ENCODE measurements around the gene DNAH1.
"Not testable (repeated sequence)": the region's sequence is repeated elsewhere in the genome, so short reads cannot be mapped to it uniquely, and the experiment has no call there.

DNAH1 gene

DNA sequence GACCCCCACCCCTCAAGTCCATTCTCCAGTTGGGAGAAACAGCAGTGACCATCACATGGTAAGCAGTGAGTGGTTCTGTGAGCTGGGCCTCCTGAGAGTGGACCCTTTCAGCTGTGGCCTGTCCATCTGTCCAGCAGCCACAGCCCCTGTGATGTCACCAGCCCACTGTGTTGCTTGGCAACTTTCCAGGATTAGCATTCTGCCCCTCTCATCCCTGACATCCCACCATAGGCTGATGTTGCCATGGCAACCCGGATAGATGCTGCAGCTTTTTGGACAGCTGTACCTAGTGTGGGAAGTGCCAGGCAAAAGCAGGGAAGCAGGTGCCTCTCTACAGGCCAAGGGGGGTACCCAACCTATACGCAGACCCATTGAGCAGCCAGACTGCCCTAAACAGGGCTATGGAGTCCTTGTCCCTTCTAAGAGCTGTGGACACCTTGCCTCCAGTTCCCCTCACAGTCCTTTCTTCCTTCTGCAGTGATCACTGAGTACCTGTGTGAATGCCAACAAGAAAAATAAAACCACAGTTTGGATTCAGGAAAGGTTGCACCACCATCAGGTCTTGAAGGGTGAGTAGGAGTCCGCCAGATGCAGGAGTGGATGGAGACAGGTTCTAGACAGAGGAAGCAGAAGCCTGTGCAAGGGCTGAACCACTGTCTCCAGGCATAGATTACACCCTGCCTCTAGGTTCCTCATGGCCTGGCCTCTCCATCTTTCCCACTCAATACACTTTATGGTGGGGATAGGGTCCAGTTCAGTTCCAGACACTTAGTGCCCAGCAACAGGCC lies at the start of gene DNAH1:
TSS of gene DNAH1 (plus strand) at position 343 of the 788 bp plus-strand sequence. CDS start 6,124 bp downstream, outside the sequence.
- no peak for DNase-seq

DNA sequence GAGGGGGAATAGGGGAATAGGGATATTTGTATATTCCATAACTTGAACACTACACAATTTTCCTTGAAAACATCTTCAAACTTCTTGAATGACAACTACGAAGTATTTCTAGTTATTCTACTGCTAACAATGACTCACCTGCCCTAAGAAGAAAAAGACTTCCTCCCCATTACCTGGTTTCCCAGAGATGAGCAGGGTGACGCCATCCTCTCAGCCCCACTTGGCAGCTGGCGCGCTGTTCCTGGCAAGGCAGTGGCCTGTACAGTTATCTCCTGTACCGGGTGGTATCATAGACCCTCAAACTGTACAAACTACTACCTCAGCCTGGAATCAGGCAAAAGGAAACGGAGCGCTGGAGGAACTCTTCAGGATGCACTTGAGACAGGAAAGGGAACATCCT lies 48.1 kb upstream of the DNAH1 start:
- DNase-seq: peak; percentile 46

DNA sequence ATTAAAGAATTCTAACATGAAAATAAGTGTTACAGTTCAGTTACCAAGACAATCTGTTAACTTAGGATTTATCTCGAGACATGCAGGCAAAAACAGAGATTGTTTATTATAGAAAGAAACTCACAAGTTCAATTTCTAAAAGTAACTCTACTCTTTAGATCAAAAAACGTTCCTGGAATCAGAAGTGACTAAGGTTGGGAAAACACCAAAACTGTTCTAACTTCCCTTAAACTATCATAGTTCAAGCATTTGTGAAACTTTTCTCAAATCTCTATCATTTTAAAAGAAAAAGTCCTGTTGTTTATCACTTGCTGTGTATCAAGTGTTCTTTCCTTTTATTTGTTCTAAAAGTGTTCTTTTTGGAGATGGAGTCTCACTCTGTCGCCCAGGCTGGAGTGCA lies 46.3 kb upstream of the DNAH1 start:
- no peak for DNase-seq

DNA sequence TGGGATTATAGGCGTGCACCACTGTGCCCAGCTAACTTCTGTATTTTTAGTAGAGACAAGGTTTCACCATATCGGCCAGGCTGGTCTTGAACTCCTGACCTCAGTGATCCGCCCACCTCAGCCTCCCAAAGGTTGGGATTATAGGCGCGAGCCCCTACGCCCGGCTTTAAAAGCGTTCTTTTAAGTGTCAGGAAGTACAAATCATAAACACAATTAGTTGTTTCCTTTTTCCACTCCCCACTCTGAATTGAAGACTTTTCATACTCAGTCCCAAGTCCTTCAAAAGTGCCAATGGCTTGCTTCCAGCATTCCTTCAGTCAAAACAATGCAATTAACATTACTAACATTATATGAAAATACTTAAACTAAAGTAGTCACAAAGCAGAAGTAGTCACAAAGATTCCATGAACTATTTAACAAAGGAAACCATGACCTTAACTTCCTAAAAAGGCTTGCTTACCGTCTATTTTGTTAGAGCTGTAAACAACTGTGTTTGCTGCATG lies 45.8 kb upstream of the DNAH1 start:
- DNase-seq: no peak

DNA sequence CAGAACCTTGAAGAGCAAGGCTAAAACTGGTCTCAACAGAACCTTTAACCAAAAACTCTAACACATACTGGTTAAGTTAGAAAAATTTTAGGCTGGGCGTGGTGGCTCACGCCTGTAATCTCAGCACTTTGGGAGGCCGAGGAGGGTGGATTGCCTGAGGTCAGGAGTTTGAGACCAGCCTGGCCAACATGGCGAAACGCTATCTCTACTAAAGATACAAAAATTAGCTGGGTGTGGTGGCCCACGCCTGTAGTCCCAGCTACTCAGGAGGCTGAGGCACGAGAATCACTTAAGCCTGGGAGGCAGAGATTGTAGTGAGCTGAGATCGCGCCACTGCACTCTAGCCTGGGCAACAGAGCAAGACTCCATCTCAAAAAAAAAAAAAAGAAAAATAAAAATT lies 43.9 kb upstream of the DNAH1 start:
- not testable (repeated sequence) for DNase-seq

DNA sequence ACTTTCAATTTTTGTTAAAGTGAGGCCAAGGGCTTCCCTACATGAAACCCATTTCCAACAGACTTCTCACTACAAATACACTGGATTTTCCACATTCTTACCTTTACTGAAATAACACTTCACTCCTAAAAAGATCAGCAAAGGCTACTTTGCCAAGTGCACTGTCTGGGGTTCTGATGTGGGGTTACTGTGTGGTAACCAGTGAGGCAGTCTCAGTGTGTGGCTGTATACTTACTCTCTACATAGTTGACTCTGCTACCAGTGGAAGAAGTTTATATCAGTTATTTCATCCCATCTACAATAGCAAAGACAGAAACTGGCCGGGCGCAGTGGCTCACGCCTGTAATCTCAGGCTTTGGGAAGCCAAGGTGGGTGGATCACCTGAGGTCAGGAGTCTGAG lies 43.3 kb upstream of the DNAH1 start:
- DNase-seq: no peak

DNA sequence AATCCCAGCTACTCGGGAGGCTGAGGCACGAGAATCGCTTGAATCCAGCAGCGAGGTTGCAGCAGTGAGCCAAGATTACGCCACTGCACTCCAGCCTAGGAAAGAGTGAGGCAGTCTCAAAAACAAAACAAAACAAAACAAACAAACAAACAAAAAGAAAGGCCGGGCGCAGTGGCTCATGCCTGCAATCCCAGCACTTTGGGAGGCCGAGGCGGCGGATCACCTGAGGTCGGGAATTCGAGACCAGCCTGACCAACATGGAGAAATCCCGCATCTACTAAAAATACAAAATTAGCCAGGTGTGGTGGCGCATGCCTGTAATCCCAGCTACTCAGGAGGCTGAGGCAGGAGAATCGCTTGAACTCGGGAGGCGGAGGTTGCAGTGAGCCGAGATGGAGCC lies 41.3 kb upstream of the DNAH1 start:
- DNase-seq: not testable (repeated sequence)

DNA sequence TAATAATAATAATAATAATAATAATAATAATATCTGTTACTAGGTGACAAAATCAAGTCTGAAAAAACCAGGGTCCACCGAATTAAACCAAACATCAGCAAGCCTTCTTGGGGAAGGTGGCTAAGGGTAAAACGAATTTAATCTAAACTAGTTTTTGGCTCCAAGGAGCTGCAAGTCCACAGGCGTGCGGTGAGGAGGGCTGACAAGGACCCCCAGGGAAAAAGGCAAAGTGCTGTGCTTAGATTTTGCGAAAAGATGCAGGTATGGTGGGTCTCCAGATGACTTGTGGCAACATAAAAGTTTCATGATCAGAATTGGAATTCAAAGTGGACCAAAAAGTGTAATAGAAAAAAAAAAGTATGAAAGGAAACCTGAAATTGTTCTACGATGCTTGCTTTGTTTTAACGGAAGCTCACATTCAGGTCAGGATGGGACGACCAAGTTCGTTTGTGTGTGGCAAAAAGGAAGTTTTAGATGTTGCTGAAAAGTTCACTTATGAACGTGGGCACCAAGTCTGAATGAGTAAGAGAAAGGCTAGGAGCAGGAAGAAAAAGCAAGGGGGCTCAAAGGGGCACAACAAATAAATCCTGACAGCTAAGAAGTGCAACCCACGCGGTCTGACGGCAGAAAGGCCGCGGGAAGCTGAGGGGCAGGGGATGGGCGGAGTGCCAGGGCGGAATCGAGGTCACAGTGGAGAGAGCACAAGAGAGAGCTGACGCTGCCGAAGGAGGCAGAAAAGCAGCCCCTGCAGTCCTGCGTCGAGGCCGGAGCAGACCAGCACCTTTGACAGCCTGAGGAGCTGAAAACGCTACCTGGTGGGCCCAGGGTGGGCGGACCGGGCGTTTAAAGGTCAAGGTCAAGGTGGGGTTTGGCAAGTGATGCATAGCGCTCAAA lies 38.8 kb upstream of the DNAH1 start:
- peak; percentile 73 for DNase-seq

DNA sequence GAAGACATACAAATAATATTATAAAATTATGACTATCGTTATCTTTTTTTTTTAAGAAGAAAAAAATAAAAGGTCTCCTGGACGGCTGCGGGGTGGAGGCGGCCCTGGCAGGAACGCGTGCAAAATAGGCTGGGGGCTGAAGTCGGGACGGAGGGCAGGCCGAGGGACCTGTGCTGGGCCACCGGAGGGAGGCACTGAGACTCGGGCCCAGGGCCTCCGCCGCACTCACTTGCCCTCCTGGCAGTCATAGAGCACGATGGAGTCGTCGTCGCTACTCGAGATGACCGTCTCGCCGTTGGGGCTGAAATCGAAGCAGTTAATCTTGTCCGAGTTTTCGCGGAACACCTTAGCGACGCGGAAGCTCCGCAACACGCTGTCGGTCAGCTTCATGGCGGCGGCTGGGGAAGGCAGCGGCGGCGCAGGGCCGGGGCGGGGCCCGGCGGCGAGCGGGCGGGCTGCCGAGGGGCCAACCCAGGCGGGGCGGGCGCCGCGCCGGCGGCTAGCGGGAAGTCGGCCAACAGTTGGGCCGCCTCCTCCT lies 38.1 kb upstream of the DNAH1 start:
- no peak for DNase-seq

DNA sequence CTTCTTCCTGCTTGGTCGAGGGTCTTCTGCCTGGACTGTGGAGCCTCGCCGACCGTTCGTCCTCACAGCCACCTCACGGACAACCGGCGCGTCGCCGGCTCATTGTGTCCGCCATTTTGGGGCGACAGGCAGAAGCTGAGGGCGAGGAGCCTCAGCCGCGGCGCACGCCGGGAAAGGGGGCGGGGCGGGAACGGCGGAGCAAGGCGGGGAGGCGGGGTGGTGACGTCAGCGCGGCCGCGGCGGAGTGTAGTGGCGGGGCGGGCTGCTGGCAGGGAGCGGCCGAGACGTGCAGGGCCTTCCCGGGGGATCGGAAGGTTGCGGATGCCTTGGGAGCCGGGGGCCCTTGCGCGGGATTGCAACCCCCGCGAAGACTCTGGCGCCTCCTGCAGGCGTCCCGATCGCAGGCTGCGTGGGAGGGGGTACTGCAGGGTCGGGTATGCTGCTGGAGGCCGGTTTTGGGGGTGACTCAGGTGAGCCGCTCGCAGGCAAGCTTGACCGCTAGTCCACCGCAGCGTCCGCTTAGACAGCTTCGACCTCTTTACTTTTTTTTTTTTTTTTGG lies 37.5 kb upstream of the DNAH1 start, which contains the start of gene WDR82:
TSS of gene WDR82 (minus strand) at position 140 of the 560 bp plus-strand sequence. CDS start 288 bp downstream, outside the sequence.
- peak; percentile 97 for DNase-seq

DNA sequence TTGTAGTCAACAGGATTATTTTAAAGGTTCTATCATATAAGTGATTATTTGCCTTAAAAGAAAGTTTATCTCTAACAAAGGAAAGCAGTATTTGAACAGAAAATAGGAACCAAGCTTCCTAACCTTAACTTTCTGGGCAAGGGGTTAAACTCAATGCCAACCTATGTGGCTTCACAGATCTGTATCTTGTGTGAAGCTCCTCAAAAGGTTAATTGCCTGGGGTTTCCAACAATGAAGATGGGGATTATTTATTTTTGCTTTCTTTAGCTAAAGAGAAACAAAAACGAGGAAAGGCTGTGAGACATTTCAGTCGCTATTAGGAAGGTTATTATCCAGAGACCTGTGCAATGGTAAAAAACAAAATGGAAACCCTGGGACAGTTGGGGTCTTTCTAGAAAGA lies 36.5 kb upstream of the DNAH1 start:
- DNase-seq: no peak

DNA sequence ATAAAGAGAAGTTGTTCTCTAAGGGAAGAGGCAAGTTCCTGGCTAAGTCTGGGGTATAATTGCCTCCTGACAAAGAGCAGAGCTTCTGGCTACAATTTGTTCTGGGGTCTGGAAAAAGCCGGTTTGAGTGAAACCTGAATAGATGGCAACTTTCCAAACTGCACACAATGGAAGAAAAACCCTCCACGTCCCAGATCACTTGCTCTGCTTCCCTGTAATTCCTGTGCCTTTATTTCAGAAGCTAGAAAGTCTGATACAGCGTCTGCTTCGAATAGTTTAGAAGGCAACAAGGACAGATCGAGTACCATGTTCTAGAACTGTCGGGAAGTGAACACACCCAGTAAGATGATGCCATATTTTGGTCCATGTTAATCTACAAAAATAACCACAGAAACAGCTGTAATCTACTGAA lies 36.1 kb upstream of the DNAH1 start:
- no peak for DNase-seq

DNA sequence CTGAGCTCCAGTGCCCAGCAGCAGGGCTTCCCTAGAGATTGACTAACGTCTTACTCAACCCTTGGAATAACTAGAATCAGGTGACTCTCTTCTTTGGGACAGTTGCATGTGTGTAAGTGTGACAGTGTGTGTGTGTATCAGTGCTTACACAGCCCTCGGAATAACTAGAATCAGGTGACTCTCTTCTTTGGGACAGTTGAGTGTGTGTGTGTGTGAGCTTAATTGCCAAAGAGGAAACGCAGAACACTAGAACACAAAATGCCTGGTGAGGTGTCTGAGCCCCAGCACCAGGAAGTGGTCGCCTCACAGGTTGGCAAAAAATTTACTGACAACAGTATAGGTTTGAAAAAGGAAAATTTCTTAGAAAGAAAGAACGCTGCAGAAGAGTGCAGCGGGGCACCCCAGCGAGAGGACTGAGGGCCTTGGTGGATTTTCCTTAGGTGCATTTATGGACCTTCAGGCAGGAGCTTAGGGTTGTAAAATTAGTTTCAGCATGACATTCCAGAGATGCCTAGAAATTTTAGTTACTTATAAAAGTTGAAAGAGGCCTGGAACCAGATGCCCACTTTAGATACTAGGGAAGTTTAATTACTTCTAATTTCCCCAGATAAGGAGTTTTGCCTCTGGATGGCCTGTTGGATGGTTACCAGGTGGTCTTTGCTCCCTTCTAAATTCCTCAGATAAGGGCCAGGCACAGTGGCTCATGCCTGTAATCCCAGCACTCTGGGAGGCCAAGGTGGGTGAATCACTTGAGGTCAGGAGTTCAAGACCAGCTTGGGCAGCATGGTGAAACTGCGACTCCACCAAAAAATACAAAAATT lies 33.9 kb upstream of the DNAH1 start:
- peak; percentile 71 for DNase-seq

DNA sequence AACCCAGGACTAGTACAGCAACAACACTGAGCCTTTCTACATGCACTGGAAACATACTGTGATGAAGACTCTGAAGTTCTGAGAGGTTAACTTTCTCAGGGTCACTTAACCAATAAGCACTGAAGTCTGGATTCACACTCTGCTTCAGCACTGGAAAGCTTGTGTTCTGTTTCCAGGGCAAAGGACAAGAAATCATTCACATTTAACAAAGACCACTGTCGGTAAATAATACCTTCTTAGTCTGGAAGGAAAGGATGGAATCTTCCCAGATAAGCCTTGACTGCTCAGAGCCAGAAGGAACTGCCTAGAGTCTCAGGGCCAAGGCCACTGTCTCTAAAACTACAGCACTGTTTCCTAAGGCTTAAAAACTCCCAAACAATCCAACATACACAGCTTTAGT lies 32.8 kb upstream of the DNAH1 start:
- no peak for DNase-seq

DNA sequence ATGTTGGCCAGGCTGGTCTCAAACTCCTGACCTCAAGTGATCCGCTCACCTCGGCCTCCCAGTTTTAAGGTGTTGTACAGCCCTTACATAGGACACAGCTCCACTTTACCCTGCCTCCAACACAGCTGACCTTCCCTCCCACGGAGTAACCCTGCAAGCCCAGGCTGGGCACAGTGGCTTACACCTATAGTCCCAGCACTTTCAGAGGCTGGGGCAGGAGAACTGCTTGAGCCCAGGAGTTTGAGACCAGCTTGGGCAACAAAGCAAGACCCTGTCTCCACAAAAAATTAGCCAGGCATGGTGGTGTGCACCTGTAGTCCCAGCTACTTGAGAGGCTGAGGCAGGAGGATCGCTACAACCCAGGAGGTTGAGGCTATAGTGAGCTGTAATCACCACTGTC lies 32.1 kb upstream of the DNAH1 start:
- DNase-seq: not testable (repeated sequence)

DNA sequence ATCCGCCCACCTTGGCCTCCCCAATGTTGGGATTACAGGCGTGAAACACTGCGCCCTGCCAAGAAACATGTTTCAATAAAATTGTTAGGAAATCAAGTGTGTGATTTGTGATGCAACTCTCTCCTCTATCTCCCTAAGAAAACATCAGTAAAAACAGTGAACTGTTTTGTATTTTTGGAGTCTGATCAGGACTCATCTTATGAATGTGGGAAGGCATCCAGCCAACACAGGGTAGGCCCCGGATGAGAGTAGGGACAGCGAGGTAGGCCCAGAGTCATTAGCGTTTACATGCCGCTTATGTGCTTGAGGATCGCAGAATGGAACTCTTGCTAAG lies 29.4 kb upstream of the DNAH1 start:
- no peak for DNase-seq

DNA sequence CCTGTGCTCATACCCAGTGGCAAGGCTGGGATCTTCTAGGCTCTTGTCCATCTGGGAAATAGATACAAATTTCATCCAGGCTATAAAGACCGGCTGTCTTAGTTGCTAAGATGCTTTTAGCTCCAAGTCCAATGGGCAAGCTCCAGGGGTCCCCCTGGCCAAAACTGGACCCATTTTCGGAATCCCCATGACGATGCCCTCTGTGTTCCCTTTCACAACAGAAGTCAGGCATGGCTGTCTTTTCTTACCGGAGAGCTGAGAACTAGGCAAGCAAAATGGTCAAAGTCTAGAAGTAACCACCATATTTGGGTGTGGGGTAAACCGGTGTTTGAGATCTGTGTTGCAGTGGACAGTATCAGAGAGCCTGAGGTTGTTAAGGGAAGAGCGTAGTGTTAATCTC lies 27.4 kb upstream of the DNAH1 start:
- no peak for DNase-seq

DNA sequence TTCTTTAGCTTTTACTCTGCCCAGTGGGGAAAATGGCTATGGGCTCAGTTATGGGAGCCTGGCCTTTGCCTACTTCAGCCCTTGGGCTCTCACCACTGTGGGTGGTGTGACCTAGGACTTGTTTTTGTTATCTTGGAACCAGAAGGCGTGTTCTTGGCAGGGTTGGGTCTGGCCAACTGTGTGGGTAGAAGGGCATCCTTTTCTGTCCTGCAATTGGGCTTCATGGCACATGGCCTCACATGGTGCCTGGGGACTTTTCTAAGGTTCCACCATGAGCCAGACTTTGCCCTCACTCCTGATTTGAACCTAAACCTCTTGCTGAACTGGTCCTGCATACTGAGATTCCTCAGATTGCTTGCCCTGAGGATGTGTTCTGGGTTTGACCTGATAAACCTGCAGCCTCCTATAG lies 26.8 kb upstream of the DNAH1 start:
- DNase-seq: no peak

DNA sequence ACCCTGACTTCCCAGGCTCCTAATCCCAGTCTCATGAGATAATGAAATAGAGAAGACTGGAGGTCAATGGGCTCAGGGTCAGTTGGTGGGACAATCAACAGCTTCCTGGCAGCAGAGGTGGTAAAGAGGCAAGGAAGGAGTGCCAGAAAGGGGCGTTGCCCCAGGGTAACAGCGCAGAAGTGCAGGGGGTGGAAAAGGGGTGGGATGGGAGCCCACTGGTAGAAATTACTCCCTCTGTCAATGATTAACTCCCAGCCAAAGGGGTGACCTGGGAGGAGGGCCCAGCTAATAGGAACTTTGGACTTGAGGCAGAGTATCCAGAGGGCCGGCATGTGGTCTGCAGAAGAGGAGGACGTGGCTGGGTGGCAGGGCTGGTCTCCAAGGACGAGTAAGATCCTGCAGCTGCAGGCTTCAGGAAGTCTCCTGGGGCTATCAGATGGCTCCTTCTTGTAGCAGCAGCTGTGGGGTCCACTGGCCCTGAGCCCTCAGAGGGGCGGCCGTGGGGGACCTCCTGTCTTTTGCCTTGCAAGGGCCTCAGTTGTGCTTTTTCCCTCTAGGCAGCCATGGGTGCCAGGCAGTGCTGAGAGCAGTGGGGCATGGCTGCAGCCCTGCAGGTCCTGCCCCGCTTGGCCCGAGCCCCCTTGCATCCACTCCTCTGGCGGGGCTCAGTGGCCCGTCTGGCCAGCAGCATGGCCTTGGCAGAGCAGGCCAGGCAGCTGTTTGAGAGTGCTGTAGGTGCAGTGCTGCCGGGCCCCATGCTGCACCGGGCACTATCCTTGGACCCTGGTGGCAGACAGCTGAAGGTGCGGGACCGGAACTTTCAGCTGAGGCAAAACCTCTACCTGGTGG lies 26.1 kb upstream of the DNAH1 start:
- DNase-seq: no peak

DNA sequence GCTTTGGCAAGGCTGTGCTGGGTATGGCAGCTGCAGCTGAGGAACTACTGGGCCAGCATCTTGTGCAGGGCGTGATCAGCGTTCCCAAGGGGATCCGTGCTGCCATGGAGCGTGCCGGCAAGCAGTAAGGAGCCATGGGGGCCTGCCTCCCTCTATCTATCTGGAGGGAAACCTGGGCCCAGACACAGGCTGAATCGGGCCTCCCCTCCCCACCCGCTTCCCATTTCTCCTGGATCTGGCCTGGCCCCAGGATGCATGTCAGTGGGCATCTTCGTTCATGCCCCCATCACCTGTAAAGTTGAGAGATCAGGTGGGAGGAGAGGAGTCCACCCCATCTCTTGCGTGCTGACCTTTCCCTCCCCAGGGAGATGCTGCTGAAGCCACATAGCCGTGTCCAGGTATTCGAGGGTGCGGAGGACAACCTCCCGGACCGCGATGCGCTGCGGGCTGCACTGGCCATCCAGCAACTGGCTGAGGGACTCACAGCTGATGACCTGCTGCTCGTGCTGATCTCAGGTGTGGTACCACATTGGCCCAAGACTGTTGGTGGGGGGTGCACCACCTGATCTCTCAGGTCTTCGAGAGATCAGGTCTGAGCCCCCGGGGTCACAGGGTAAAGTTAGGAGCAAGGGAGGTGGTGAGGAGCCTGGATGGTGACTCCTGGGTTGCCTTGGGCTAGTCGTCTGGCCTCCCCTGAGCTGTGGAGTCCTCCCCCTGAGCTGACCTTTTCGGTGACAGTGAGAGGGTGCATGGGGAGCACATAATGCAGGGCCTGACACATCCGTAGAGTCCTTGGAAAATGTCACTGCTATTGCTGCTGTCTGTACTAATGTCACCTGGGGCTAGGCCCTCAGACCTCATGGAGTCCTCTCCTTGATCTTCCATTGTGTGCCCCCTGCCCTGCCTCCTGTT lies 25.3 kb upstream of the DNAH1 start:
- DNase-seq: no peak
